Lower leg skin (tissue), 3 donors: ENCODE results near the gene CTH.

Source experiments
- CTCF ChIP-seq, 3 donors: fragments of 450-650 bp; IDR thresholded peaks; one replicate each; pipeline ENCODE4 v1.5.1; 2016; ENCODE audit warnings: antibody characterized with exemption in 3 of 3, mild to moderate bottlenecking in 3 of 3, moderate library complexity in 2 of 3
- POLR2A ChIP-seq, 2 donors: fragments of 450-650 bp; IDR thresholded peaks; one replicate each; pipeline ENCODE4 v1.6.1; 2016 to 2017; ENCODE audit warnings: antibody characterized with exemption in 2 of 2, mild to moderate bottlenecking in 1 of 2, moderate library complexity in 1 of 2

- TF ChIP-seq CTCF (IDR thresholded peaks at IDR 0.05): no peak
- TF ChIP-seq POLR2A (IDR thresholded peaks at IDR 0.05): no peak
Measured at GRCh38 chr1:70438529-70438928, 27.5 kb downstream of the CTH start.
